Measurements from ENCODE around the gene PMEPA1. TPM values are rescaled to one million over a fixed set of nuclear protein-coding genes. Genes with fewer than 3 reads are reported as not detected.

PMEPA1 gene
- total RNA-seq, 4 donors from 2014 or later = 9.6 to 47.5 (median 18.9) TPM

DNA sequence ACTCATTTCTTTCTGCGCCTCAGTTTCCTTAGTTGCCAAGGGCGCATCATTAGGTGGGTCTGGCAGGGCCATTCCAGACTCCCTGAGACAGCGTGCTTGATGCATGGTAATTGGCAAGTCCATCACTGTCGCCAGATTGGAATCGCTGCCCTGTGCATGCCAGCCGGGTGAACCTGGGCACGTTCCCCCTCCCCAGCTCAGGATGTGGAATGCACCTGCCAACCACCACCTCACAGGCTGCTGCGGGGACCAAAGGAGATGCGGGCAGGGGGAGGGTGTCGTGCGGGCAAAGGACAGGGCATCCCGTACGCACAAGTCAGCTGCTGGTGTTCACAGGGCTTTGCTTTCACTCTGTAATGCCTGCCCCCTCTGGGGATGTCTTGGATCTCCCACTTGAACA is 36.4 kb upstream of the PMEPA1 start:
- no peak for ATAC-seq
- TF ChIP-seq EP300 (IDR thresholded peaks at IDR 0.05) (no peak), POLR2AphosphoS5 (IDR thresholded peaks at IDR 0.05) (no peak), POLR2A (IDR thresholded peaks at IDR 0.05) (no peak)
- TF ChIP-seq, protein P1, sequence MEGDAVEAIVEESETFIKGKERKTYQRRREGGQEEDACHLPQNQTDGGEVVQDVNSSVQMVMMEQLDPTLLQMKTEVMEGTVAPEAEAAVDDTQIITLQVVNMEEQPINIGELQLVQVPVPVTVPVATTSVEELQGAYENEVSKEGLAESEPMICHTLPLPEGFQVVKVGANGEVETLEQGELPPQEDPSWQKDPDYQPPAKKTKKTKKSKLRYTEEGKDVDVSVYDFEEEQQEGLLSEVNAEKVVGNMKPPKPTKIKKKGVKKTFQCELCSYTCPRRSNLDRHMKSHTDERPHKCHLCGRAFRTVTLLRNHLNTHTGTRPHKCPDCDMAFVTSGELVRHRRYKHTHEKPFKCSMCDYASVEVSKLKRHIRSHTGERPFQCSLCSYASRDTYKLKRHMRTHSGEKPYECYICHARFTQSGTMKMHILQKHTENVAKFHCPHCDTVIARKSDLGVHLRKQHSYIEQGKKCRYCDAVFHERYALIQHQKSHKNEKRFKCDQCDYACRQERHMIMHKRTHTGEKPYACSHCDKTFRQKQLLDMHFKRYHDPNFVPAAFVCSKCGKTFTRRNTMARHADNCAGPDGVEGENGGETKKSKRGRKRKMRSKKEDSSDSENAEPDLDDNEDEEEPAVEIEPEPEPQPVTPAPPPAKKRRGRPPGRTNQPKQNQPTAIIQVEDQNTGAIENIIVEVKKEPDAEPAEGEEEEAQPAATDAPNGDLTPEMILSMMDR (IDR thresholded peaks at IDR 0.05) = no peak
- Histone ChIP-seq H3K9me3 (no peaks in the 10 kb centered on the region), H3K27me3 (no peaks in the 10 kb centered on the region), H3K4me3 (no peak overlapping the region), H3K36me3 (no peaks in the 10 kb centered on the region), H3K27ac (peak overlapping the region in 1 of 4 donors; percentile 88), H3K4me1 (peaks cover 2 to 37% (median 13%) of the 10 kb centered on the region in 3 donors)
- 89 to 94% methylated on average over 8 to 10 of the region's 13 CpGs for WGBS, 2 donors (ENCODE audit: low coverage in 1 of 2)

DNA sequence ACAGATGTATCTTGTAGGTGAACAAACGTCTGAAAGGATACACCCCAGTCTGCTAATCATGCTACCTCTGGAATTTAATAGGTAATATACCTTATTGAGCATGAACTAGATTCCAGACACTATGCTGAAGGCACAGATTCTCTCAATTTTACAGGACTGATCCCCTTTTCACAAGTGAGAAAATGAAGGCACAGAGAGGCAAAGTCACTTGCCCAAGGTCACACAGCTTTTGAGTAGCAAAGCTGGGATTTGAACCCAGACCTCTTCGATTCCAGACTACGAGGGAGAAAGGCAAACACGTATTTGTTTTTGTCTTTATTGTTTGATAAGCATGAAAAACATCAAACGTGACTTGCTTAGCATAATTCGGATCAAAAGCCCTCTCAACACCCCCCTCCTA is 34.4 kb upstream of the PMEPA1 start:
- Histone ChIP-seq H3K4me3 (no peak overlapping the region), H3K27ac (no peak overlapping the region), H3K27me3 (no peaks in the 10 kb centered on the region), H3K9me3 (no peaks in the 10 kb centered on the region), H3K4me1 (peaks cover 0 to 26% (median 9%) of the 10 kb centered on the region in 3 donors), H3K36me3 (no peaks in the 10 kb centered on the region)
- WGBS, 2 donors (ENCODE audit: low coverage in 1 of 2) = 92 to 93% methylated on average over 6 of the region's 6 CpGs
- ATAC-seq = no peak
- TF ChIP-seq POLR2A (IDR thresholded peaks at IDR 0.05) = no peak
- TF ChIP-seq, protein P1 (IDR thresholded peaks at IDR 0.05) = no peak

DNA sequence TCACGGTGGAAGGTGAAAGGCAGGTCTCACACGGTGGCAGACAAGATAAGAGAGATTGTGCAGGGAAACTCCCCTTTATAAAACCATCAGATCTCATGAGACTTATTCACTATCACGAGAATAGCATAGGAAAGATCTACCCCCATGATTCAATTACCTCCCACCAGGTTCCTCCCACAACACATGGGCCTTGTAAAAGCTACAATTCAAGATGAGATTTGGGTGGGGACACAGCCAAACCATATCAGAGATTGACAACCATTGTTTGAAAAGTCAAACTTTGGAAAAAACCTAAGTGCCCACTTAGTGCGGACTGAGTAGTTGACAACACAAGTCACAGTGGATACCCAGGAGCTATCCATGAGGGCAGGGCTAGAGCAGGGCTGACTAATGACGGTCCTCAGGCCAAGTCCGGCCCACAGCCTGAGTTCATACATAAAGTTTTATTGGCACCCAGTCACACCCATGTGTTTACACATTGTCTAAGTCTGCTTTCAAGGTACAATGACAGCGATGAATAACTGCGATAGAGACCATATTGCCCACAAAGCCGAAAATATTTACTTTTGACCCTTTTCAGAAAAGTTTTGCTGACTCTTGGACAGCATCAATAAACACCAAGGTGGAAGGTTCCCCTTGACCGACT is 33.8 kb upstream of the PMEPA1 start:
- TF ChIP-seq POLR2AphosphoS5 (IDR thresholded peaks at IDR 0.05) (no peak), POLR2A (IDR thresholded peaks at IDR 0.05) (no peak)
- no peak overlapping the region for H3K27ac ChIP-seq
- H3K27me3 ChIP-seq = no peaks in the 10 kb centered on the region
- WGBS, 2 donors (ENCODE audit: low coverage in 1 of 2) = 86 to 98% methylated on average over 6 to 10 of the region's 10 CpGs
- ATAC-seq = no peak
- no peak overlapping the region for H3K4me3 ChIP-seq
- no peaks in the 10 kb centered on the region for H3K36me3 ChIP-seq
- H3K9me3 ChIP-seq = no peaks in the 10 kb centered on the region
- H3K4me1 ChIP-seq = peaks cover 0 to 19% (median 6%) of the 10 kb centered on the region in 3 donors

DNA sequence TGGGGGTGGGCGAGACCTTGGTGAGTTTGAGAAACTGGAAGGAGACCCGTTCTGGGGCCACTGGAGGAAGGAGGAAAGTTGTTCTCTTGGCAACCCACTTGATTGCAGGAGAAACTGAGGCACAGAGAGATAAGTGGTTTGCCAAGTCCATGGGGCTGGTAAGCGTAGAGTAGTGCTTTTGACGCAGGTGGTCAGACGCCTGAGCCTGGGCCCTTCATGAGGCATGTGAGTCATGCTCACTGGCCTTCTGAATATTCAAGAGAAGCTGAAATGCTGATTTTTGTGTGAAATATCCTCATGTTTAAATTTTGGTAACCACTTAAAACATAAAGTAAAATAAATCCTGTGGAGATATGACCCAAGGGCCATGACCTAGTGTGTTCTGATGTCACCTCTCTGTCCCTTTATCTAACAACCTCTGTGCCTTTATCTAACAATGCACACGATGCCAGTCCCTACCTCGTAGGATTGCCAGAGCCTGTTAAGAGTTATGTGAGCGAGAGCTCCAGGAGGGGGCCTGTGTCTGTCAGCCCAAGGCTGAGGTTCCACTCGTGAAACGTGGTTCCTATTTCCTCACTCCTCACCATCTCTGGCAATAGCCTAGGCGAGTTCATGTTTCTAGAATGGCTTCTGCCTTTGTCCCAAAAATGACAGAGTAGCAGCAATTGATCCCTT is 32.8 kb upstream of the PMEPA1 start:
- no peak for ATAC-seq
- Histone ChIP-seq H3K4me3 (no peak overlapping the region), H3K36me3 (no peaks in the 10 kb centered on the region), H3K9me3 (no peaks in the 10 kb centered on the region), H3K4me1 (peaks cover 0 to 10% (median under 1%) of the 10 kb centered on the region in 3 donors), H3K27me3 (no peaks in the 10 kb centered on the region), H3K27ac (no peak overlapping the region)
- TF ChIP-seq, protein P1 (IDR thresholded peaks at IDR 0.05) = no peak
- TF ChIP-seq POLR2AphosphoS5 (IDR thresholded peaks at IDR 0.05) (no peak), POLR2A (IDR thresholded peaks at IDR 0.05) (no peak), EP300 (IDR thresholded peaks at IDR 0.05) (no peak)
- 71 to 100% methylated on average over 2 to 10 of the region's 11 CpGs for WGBS, 2 donors (ENCODE audit: low coverage in 1 of 2)

DNA sequence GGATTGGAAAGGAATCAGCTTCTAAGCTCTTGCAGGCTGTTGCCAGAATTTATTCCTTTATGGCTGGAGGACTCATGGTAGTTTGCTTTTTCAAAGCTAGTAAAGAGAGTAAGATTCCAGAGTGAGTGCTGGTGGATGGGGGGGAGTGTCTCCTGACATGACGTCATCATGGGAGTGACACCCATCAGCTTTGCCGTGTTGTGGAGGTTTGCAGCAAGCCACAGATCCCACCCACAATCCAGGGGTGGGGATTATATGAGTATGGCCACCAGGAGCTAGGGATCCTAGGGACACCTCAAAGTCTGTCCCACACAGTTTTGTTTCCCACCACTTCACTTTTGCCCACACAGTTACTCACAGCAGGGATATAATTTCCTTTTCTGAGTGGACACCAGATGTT is 28.7 kb upstream of the PMEPA1 start:
- no peaks in the 10 kb centered on the region for H3K36me3 ChIP-seq
- H3K27me3 ChIP-seq = no peaks in the 10 kb centered on the region
- no peaks in the 10 kb centered on the region for H3K9me3 ChIP-seq
- no peaks in the 10 kb centered on the region for H3K4me1 ChIP-seq
- 57 to 64% methylated on average over 1 to 2 of the region's 2 CpGs for WGBS, 2 donors (ENCODE audit: low coverage in 1 of 2)
- no peak for ATAC-seq
- no peak overlapping the region for H3K4me3 ChIP-seq
- no peak for TF ChIP-seq POLR2AphosphoS5 (IDR thresholded peaks at IDR 0.05)
- no peak overlapping the region for H3K27ac ChIP-seq

DNA sequence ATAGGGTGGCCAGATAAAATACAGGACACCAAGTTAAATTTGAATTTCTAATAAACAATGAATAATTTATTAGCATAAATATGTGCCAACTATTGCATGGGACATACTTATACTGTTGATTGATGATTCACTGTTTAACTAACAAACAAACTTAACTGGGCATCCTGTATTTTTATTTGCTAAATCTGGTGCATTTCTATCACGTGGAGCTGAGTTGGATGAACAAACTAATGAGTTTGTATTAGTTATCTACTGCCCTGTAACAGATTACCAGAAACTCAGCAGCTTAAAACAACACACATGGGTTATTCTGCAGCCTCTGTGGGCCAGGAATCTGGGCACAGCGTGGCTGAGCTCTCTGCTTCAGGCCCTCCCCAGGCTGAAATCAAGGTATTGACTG is 28.2 kb upstream of the PMEPA1 start:
- no peak overlapping the region for H3K27ac ChIP-seq
- H3K9me3 ChIP-seq = no peaks in the 10 kb centered on the region
- H3K27me3 ChIP-seq = no peaks in the 10 kb centered on the region
- WGBS, 2 donors (ENCODE audit: low coverage in 1 of 2) = 82 to 100% methylated on average over 1 to 2 of the region's 2 CpGs
- no peaks in the 10 kb centered on the region for H3K4me1 ChIP-seq
- no peak for ATAC-seq
- H3K36me3 ChIP-seq = no peaks in the 10 kb centered on the region
- H3K4me3 ChIP-seq = no peak overlapping the region
- TF ChIP-seq POLR2A (IDR thresholded peaks at IDR 0.05) (no peak), POLR2AphosphoS5 (IDR thresholded peaks at IDR 0.05) (no peak), EP300 (IDR thresholded peaks at IDR 0.05) (no peak)
